Thymus (tissue), 11 donors: ENCODE data around the gene REELD1. TPM values are rescaled to one million over a fixed set of nuclear protein-coding genes. Genes with fewer than 3 reads are reported as not detected.
A peak's percentile ranks its signal among the peaks of the same experiment; 100 is the strongest.

Experiments
- DNase-seq, 9 donors: peaks; one replicate each; pipeline ENCODE4 v3.0.0-alpha.2; 2013; ENCODE audit warnings: low spot score in 9 of 9, low read depth in 6 of 9, missing footprints in 1 of 9
- H3K27ac ChIP-seq, 2 donors: one replicate each; pipeline ENCODE4 v1.5.1; 2013; ENCODE audit warnings: control low read depth in 1 of 2, low read depth in 1 of 2, low read length in 1 of 2, mild to moderate bottlenecking in 1 of 2, moderate library complexity in 1 of 2
- H3K27me3 ChIP-seq, 2 donors: one replicate each; pipeline ENCODE4 v1.5.1; 2013; ENCODE audit warnings: low read length in 1 of 2; ENCODE audit not compliant: control insufficient read depth in 2 of 2, insufficient read depth in 1 of 2
- H3K36me3 ChIP-seq, 2 donors: one replicate each; pipeline ENCODE4 v1.5.1; 2013; ENCODE audit warnings: low read length in 1 of 2, mild to moderate bottlenecking in 1 of 2, moderate library complexity in 1 of 2; ENCODE audit not compliant: control insufficient read depth in 2 of 2, insufficient read depth in 2 of 2
- H3K4me1 ChIP-seq, 2 donors: one replicate each; pipeline ENCODE4 v1.5.1; 2013; ENCODE audit warnings: low read length in 2 of 2; ENCODE audit not compliant: control insufficient read depth in 2 of 2, insufficient read depth in 2 of 2
- H3K4me3 ChIP-seq, 2 donors: one replicate each; pipeline ENCODE4 v1.5.1; 2013; ENCODE audit warnings: low read length in 2 of 2, control low read depth in 1 of 2, mild to moderate bottlenecking in 1 of 2
- H3K9me3 ChIP-seq, 2 donors: one replicate each; pipeline ENCODE4 v1.5.1; 2013; ENCODE audit warnings: low read length in 1 of 2, mild to moderate bottlenecking in 1 of 2; ENCODE audit not compliant: control insufficient read depth in 2 of 2, insufficient read depth in 1 of 2
- whole genome bisulfite sequencing: extraction: QIAGEN DNeasy Blood & Tissue Kit; methylation state at CpG from one replicate; pipeline ENCODE4 v1.1.7; 2013; 5-methylcytosine and 5-hydroxymethylcytosine counted together
- polyA plus RNA-seq: library from polyadenylated mRNA; stranded (reverse); fragments of 200-250 nt; gene quantifications from one replicate; pipeline ENCODE4 v1.2.3, GENCODE V29; 2013
- total RNA-seq: library from RNA; stranded (reverse); fragments of 120-200 nt; gene quantifications from one replicate; pipeline ENCODE4 v1.2.4, GENCODE V29; 2013
- donor health status: healthy.

REELD1 gene
- total and polyA plus RNA-seq, 2 donors: 0.05 to 1.4 TPM

- H3K4me3 ChIP-seq: no peak overlapping the region
- no peaks in the 10 kb centered on the region for H3K9me3 ChIP-seq
- H3K27ac ChIP-seq: no peak overlapping the region
- no peaks in the 10 kb centered on the region for H3K36me3 ChIP-seq
- WGBS: 84% methylated on average over 2 of the region's 2 CpGs
- DNase-seq: no peak
- no peaks in the 10 kb centered on the region for H3K4me1 ChIP-seq
- no peaks in the 10 kb centered on the region for H3K27me3 ChIP-seq
Observed at GRCh38 chr4:146210890-146211289, 3.4 kb upstream of the REELD1 start.

GRCh38 chr4:146211440-146211839 lies 2.9 kb upstream of the REELD1 start:
- Histone ChIP-seq H3K27me3 (no peaks in the 10 kb centered on the region), H3K4me1 (no peaks in the 10 kb centered on the region), H3K4me3 (no peak overlapping the region), H3K9me3 (no peaks in the 10 kb centered on the region), H3K36me3 (no peaks in the 10 kb centered on the region), H3K27ac (no peak overlapping the region)
- WGBS: 75% methylated on average over 7 of the region's 7 CpGs
- no peak for DNase-seq

GRCh38 chr4:146212781-146213180 lies 1.6 kb upstream of the REELD1 start:
- Histone ChIP-seq H3K27ac (no peak overlapping the region), H3K4me3 (no peak overlapping the region), H3K4me1 (no peaks in the 10 kb centered on the region), H3K36me3 (no peaks in the 10 kb centered on the region), H3K27me3 (no peaks in the 10 kb centered on the region), H3K9me3 (no peaks in the 10 kb centered on the region)
- WGBS: 97% methylated on average over 9 of the region's 9 CpGs
- DNase-seq: no peak

GRCh38 chr4:146222313-146222712 lies 8.0 kb downstream of the REELD1 start:
- Histone ChIP-seq H3K27me3 (no peaks in the 10 kb centered on the region), H3K36me3 (no peaks in the 10 kb centered on the region), H3K27ac (no peak overlapping the region), H3K4me1 (peaks cover 0 to 5% of the 10 kb centered on the region in 2 donors), H3K4me3 (no peak overlapping the region), H3K9me3 (no peaks in the 10 kb centered on the region)
- DNase-seq: no peak
- WGBS: 94% methylated on average over 8 of the region's 8 CpGs

GRCh38 chr4:146224326-146224966 lies 10.1 kb downstream of the REELD1 start:
- no peak overlapping the region for H3K27ac ChIP-seq
- DNase-seq: peak in 2 of 9 donors; percentile 15 to 28

GRCh38 chr4:146229406-146229805 lies 15.1 kb downstream of the REELD1 start:
- DNase-seq: no peak
- no peaks in the 10 kb centered on the region for H3K27me3 ChIP-seq

More at GRCh38 chr4:146224326-146224966, 10.1 kb downstream of the REELD1 start:
- Histone ChIP-seq H3K27me3 (no peaks in the 10 kb centered on the region), H3K4me3 (no peak overlapping the region), H3K4me1 (peaks cover 0 to 5% of the 10 kb centered on the region in 2 donors), H3K9me3 (no peaks in the 10 kb centered on the region), H3K36me3 (no peaks in the 10 kb centered on the region)
- WGBS: 69% methylated on average over 8 of the region's 8 CpGs

GRCh38 chr4:146232131-146232722 lies 17.9 kb downstream of the REELD1 start:
- WGBS: 82% methylated on average over 1 of the region's 1 CpG
- Histone ChIP-seq H3K4me3 (no peak overlapping the region), H3K9me3 (no peaks in the 10 kb centered on the region), H3K27me3 (no peaks in the 10 kb centered on the region), H3K4me1 (no peaks in the 10 kb centered on the region), H3K27ac (no peak overlapping the region), H3K36me3 (no peaks in the 10 kb centered on the region)
- no peak for DNase-seq

More at GRCh38 chr4:146229406-146229805, 15.1 kb downstream of the REELD1 start:
- Histone ChIP-seq H3K27ac (no peak overlapping the region), H3K4me3 (no peak overlapping the region), H3K36me3 (no peaks in the 10 kb centered on the region), H3K9me3 (no peaks in the 10 kb centered on the region), H3K4me1 (peaks cover 0 to 4% of the 10 kb centered on the region in 2 donors)

GRCh38 chr4:146235654-146236177 lies 21.4 kb downstream of the REELD1 start:
- Histone ChIP-seq H3K4me1 (no peaks in the 10 kb centered on the region), H3K27me3 (no peaks in the 10 kb centered on the region), H3K36me3 (no peaks in the 10 kb centered on the region), H3K27ac (no peak overlapping the region), H3K9me3 (no peaks in the 10 kb centered on the region), H3K4me3 (no peak overlapping the region)
- WGBS: 90% methylated on average over 8 of the region's 8 CpGs
- DNase-seq: no peak

- no peak for DNase-seq
- no peaks in the 10 kb centered on the region for H3K36me3 ChIP-seq
- no peaks in the 10 kb centered on the region for H3K27me3 ChIP-seq
- 77% methylated on average over 5 of the region's 5 CpGs for WGBS
- no peak overlapping the region for H3K4me3 ChIP-seq
- no peaks in the 10 kb centered on the region for H3K4me1 ChIP-seq
- no peak overlapping the region for H3K27ac ChIP-seq
- no peaks in the 10 kb centered on the region for H3K9me3 ChIP-seq
Observed at GRCh38 chr4:146236216-146236615, 21.9 kb downstream of the REELD1 start.
